ENCODE measurements around the gene TECPR2.
"Not testable (repeated sequence)": the region's sequence is repeated elsewhere in the genome, so short reads cannot be mapped to it uniquely, and the experiment has no call there.

Gene TECPR2

GRCh38 chr14:102545461-102546265, 182.9 kb downstream of the TECPR2 start:
- Histone ChIP-seq H3K36me3 (ENCODE audit: control insufficient read depth in 2 of 2, insufficient read depth in 2 of 2, low read length in 2 of 2) (no peaks in the 10 kb centered on the region), H3K9ac (ENCODE audit: low read depth in 1 of 2, low read length in 2 of 2) (peak overlapping the region; percentile 49 to 56), H3K9me3 (ENCODE audit: control insufficient read depth in 2 of 2, low read length in 2 of 2) (no peaks in the 10 kb centered on the region), H3K27me3 (ENCODE audit: control insufficient read depth in 2 of 2, insufficient read depth in 2 of 2, low read length in 2 of 2) (peaks cover 0 to 3% of the 10 kb centered on the region in 2 donors), H3K27ac (ENCODE audit: low read depth in 2 of 2, low read length in 2 of 2) (peak overlapping the region; percentile 51 to 56), H3K4me1 (ENCODE audit: control insufficient read depth in 2 of 2, insufficient read depth in 2 of 2, low read length in 2 of 2) (peaks cover 7 to 9% of the 10 kb centered on the region in 2 donors), H3K4me3 (ENCODE audit: low read length in 2 of 2) (peak overlapping the region; percentile 30 to 37)

GRCh38 chr14:102548616-102549240, 186.0 kb downstream of the TECPR2 start:
- Histone ChIP-seq H3K27me3 (ENCODE audit: control insufficient read depth in 2 of 2, insufficient read depth in 2 of 2, low read length in 2 of 2) (peaks cover 0 to 3% of the 10 kb centered on the region in 2 donors), H3K36me3 (ENCODE audit: control insufficient read depth in 2 of 2, insufficient read depth in 2 of 2, low read length in 2 of 2) (no peaks in the 10 kb centered on the region), H3K4me3 (ENCODE audit: low read length in 2 of 2) (no peak overlapping the region), H3K4me1 (ENCODE audit: control insufficient read depth in 2 of 2, insufficient read depth in 2 of 2, low read length in 2 of 2) (peaks cover 16 to 23% of the 10 kb centered on the region in 2 donors), H3K27ac (ENCODE audit: low read depth in 2 of 2, low read length in 2 of 2) (no peak overlapping the region), H3K9ac (ENCODE audit: low read depth in 1 of 2, low read length in 2 of 2) (no peak overlapping the region), H3K9me3 (ENCODE audit: control insufficient read depth in 2 of 2, low read length in 2 of 2) (no peaks in the 10 kb centered on the region)

DNA sequence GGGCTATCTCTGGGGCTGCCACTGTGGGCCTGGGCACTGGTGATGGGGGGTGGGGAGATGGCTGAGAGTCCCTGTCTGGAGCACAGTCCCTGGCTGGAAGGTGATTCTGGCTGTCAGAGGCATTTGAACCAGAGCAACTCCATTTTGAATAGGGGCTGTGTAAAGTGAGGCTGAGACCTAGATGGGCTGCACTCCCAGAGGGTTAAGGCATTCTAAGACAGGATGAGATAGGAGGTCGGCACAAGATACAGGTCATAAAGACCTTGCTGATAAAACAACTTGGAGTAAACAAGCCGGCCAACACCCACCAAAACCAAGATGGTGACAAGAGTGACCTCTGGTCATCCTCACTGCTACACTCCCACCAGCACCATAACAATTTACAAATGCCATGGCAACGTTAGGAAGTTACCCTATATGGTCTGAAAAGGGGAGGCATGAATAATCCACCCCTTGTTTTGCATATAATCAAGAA, 188.2 kb downstream of the TECPR2 start:
- not testable (repeated sequence) for H3K27ac ChIP-seq (ENCODE audit: low read depth in 2 of 2, low read length in 2 of 2); H3K4me3 ChIP-seq (ENCODE audit: low read length in 2 of 2); H3K9me3 ChIP-seq (ENCODE audit: control insufficient read depth in 2 of 2, low read length in 2 of 2); H3K27me3 ChIP-seq (ENCODE audit: control insufficient read depth in 2 of 2, insufficient read depth in 2 of 2, low read length in 2 of 2); H3K36me3 ChIP-seq (ENCODE audit: control insufficient read depth in 2 of 2, insufficient read depth in 2 of 2, low read length in 2 of 2); H3K9ac ChIP-seq (ENCODE audit: low read depth in 1 of 2, low read length in 2 of 2)
- peaks cover 14 to 19% of the 10 kb centered on the region in 2 donors for H3K4me1 ChIP-seq (ENCODE audit: control insufficient read depth in 2 of 2, insufficient read depth in 2 of 2, low read length in 2 of 2)

Data from mucosa of rectum (tissue), 2 donors.